Large intestine (tissue), 3 donors: ENCODE measurements around the gene DHX29. TPM values are rescaled to one million over a fixed set of nuclear protein-coding genes. Genes with fewer than 3 reads are reported as not detected.
"Not testable (repeated sequence)": the region's sequence is repeated elsewhere in the genome, so short reads cannot be mapped to it uniquely, and the experiment has no call there.

Source experiments
- DNase-seq, 2 donors: peaks; one replicate each; pipeline versions ENCODE4 v3.0.0 to v3.0.0-alpha.2; 2013
- H3K27ac ChIP-seq: one replicate; pipeline ENCODE4 v1.5.1; 2013; ENCODE audit warnings: low read length
- H3K27me3 ChIP-seq: 2 replicates; pipeline ENCODE4 v1.6.1; 2013; ENCODE audit warnings: low read length; ENCODE audit not compliant: control insufficient read depth, insufficient read depth
- H3K36me3 ChIP-seq: 2 replicates; pipeline ENCODE4 v1.6.1; 2013; ENCODE audit warnings: low read length; ENCODE audit not compliant: control insufficient read depth, insufficient read depth
- H3K4me1 ChIP-seq: one replicate; pipeline ENCODE4 v1.6.1; 2013; ENCODE audit warnings: low read length; ENCODE audit not compliant: control insufficient read depth, insufficient read depth
- H3K4me3 ChIP-seq: one replicate; pipeline ENCODE4 v1.5.1; 2013; ENCODE audit warnings: low read length
- H3K9me3 ChIP-seq: one replicate; pipeline ENCODE4 v1.6.1; 2013; ENCODE audit warnings: mild to moderate bottlenecking, low read depth, low read length, moderate library complexity; ENCODE audit not compliant: control insufficient read depth
- whole genome bisulfite sequencing: methylation state at CpG from one replicate; pipeline ENCODE4 v1.1.5; 2013; ENCODE audit warnings: low lambda C conversion rate; ENCODE audit not compliant: insufficient coverage; 5-methylcytosine and 5-hydroxymethylcytosine counted together
- polyA plus RNA-seq: library from polyadenylated mRNA; unstranded; fragments of 120-200 nt; gene quantifications from one replicate; pipeline ENCODE4 v1.2.1, GENCODE V29; 2013

Gene DHX29
- polyA plus RNA-seq, 1 donor = 28.3 TPM

DNA sequence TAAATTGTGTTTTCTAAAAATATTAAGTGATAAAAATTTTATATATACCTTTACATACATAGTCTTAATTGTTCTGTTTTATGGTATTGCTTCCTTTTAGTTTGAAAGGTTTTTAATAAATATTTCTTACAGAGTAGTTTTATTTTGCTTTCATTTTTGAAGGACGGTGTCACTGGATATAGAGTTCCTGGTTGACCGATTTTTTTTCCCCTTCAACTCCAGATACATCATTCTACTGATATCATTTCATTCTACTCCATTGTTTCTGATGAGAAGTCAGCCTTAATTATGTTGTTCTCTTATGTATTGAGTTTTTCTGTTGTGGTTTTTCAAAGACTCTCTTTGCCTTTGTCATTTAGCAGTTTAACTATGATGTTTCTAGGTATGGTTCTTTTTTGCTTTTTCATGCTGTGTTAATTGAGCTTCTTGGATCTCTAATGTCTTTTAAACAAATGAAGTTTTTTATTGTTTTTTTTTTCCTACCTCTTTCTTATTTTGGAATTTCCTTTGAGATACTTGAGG, 30.7 kb upstream of the DHX29 start:
- Histone ChIP-seq H3K27me3 (no peaks in the 10 kb centered on the region), H3K9me3 (no peaks in the 10 kb centered on the region), H3K36me3 (peaks cover 24% of the 10 kb centered on the region), H3K27ac (no peak overlapping the region), H3K4me1 (no peaks in the 10 kb centered on the region), H3K4me3 (no peak overlapping the region)
- 80% methylated on average over 1 of the region's 2 CpGs for WGBS
- no peak for DNase-seq

DNA sequence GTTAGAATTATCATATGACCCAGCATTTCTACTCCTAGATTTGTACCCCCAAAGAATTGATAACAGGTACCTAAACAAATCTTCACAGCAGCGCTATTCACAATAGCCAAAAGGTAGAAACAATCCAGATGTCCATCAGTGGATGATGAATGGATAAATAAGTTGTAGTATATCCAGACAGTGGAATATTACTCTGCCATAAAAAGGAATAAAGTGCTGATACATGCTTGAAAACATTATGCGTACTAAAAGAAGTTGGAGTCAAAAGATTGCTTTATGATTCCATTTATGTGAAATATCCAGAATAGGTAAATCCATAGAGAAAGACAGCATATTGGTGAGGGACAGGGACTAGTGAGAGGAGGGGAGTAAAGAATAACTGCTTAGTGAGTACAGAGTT, 26.3 kb upstream of the DHX29 start:
- Histone ChIP-seq H3K4me1 (no peaks in the 10 kb centered on the region), H3K27me3 (no peaks in the 10 kb centered on the region), H3K4me3 (no peak overlapping the region), H3K36me3 (peaks cover 33% of the 10 kb centered on the region), H3K27ac (no peak overlapping the region), H3K9me3 (no peaks in the 10 kb centered on the region)
- no peak for DNase-seq
- 100% methylated on average over 1 of the region's 2 CpGs for WGBS

DNA sequence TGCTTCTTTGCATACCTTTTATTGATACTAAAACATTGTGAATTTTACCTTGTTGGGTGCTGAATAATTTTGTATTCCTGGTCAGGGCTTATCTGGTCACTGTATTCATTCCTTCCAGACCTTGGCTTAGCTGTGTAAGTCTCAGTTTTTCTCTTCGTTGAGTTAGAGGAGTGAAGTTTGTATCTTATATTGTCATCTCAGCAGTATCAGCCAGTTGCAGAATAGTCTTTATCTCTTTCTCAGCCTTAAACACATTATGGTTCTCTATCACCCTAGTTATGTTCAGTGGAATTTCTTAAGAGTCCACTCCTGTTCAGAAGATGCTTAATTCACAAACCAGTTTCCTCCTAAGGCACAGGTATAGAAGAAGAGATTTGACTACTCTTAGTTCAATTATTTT, 25.5 kb upstream of the DHX29 start:
- no peaks in the 10 kb centered on the region for H3K4me1 ChIP-seq
- no peak for DNase-seq
- no peaks in the 10 kb centered on the region for H3K27me3 ChIP-seq
- H3K27ac ChIP-seq = no peak overlapping the region
- no peak overlapping the region for H3K4me3 ChIP-seq
- H3K36me3 ChIP-seq = peaks cover 39% of the 10 kb centered on the region
- WGBS = no CpG with 5 or more reads among the region's 1 CpG
- H3K9me3 ChIP-seq = no peaks in the 10 kb centered on the region

DNA sequence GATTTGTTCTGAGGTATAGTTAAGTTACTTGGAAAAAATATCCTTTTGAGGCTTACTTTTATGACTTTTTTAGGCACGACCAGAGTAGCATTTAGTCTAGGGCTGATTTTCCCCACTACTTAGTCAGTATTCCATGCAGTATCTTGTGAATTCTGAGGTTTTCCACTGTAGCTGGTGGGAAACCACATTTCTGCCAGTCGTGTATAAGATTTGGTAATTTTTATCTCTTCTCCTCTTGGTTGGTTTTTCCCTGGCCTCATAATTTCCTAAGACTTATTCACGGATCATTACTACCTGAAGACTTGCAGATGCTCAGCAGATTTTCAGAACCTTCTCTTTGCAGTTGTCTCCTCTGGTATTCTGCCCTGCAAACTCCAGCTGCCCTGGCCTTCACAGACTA, 23.8 kb upstream of the DHX29 start:
- Histone ChIP-seq H3K4me3 (no peak overlapping the region), H3K9me3 (no peaks in the 10 kb centered on the region), H3K27me3 (no peaks in the 10 kb centered on the region), H3K27ac (no peak overlapping the region), H3K4me1 (no peaks in the 10 kb centered on the region), H3K36me3 (peaks cover 43% of the 10 kb centered on the region)
- no peak for DNase-seq
- no CpG with 5 or more reads among the region's 3 CpGs for WGBS

DNA sequence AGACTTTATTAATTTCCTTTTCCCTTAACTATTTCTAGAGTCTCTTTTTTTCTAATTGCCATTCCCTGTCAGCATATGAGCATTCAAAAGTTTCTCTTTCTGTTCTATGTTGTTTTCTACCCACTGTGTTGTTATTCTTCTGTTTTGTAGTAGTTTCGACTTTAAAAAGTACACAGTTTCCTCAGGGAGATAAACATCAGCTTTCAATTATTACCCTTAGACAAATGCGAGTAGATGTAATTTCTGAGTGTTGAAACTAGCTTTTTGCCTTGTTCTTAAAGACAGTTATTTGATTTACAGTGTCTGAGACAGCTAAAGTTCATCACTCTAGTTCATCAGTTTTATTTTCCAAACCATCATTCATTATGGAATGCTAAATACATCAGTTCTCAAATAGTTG, 19.8 kb upstream of the DHX29 start:
- DNase-seq = no peak
- H3K4me1 ChIP-seq = no peaks in the 10 kb centered on the region
- no peaks in the 10 kb centered on the region for H3K9me3 ChIP-seq
- no peak overlapping the region for H3K4me3 ChIP-seq
- H3K36me3 ChIP-seq = peaks cover 40% of the 10 kb centered on the region
- no peaks in the 10 kb centered on the region for H3K27me3 ChIP-seq
- no peak overlapping the region for H3K27ac ChIP-seq
- WGBS = no CpG with 5 or more reads among the region's 2 CpGs

DNA sequence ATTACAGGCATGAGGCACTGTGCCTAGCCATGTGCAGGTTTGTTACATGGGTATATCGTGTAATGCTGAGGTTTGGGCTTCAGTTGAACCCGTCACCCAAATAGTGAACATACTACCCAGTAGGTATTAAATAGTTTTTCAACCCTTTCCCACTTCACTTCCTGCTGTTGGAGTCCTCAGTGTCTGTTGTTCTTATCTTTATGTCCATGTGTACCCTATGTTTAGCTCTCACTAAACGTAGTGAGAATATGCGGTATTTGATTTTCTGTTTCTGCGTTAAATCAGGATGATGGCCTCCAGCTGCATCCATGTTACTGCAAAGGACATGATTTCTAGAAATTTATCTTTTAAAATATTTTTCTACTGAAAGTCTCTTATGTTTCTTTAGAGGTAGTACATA, 18.1 kb upstream of the DHX29 start:
- Histone ChIP-seq H3K4me1 (no peaks in the 10 kb centered on the region), H3K27ac (no peak overlapping the region), H3K36me3 (peaks cover 34% of the 10 kb centered on the region), H3K4me3 (no peak overlapping the region), H3K9me3 (no peaks in the 10 kb centered on the region), H3K27me3 (no peaks in the 10 kb centered on the region)
- no peak for DNase-seq
- WGBS = 100% methylated on average over 1 of the region's 5 CpGs

GRCh38 chr5:55324815-55325418, 17.4 kb upstream of the DHX29 start:
- no CpG with 5 or more reads among the region's 1 CpG for WGBS
- no peaks in the 10 kb centered on the region for H3K27me3 ChIP-seq
- no peak overlapping the region for H3K4me3 ChIP-seq
- no peaks in the 10 kb centered on the region for H3K9me3 ChIP-seq
- H3K4me1 ChIP-seq = no peaks in the 10 kb centered on the region
- DNase-seq = no peak
- H3K27ac ChIP-seq = no peak overlapping the region
- peaks cover 31% of the 10 kb centered on the region for H3K36me3 ChIP-seq

DNA sequence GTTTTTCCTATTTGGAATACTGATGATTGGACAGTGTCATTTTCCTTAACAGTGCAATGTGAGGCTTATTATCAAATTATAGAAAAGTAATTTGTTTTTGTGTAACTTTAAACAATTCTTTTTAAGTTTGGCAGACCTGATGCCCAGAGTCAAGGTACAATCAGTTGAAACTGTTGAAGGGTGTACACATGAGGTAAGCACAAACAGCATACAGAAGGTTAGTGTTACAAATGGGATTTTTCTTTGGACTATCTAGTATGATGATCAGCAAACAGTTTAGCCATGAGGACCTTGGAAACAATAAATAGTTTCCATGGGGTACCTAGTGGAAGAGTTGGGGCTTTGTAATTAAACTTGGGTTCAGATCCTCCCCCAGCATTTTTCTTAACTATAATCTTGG, 16.5 kb upstream of the DHX29 start:
- Histone ChIP-seq H3K27me3 (no peaks in the 10 kb centered on the region), H3K4me1 (no peaks in the 10 kb centered on the region), H3K36me3 (peaks cover 25% of the 10 kb centered on the region), H3K4me3 (no peak overlapping the region), H3K27ac (no peak overlapping the region), H3K9me3 (no peaks in the 10 kb centered on the region)
- no peak for DNase-seq

- Histone ChIP-seq H3K9me3 (no peaks in the 10 kb centered on the region), H3K4me3 (no peak overlapping the region), H3K4me1 (no peaks in the 10 kb centered on the region), H3K27me3 (no peaks in the 10 kb centered on the region), H3K27ac (no peak overlapping the region), H3K36me3 (peaks cover 8% of the 10 kb centered on the region)
- WGBS = 89% methylated on average over 3 of the region's 4 CpGs
- no peak for DNase-seq
These were observed 13.1 kb upstream of the DHX29 start for GRCh38 chr5:55320571-55320970.

- Histone ChIP-seq H3K4me3 (no peak overlapping the region), H3K27ac (no peak overlapping the region), H3K36me3 (peaks cover 5% of the 10 kb centered on the region), H3K9me3 (no peaks in the 10 kb centered on the region), H3K4me1 (no peaks in the 10 kb centered on the region), H3K27me3 (no peaks in the 10 kb centered on the region)
- no peak for DNase-seq
- WGBS = 86% methylated on average over 1 of the region's 1 CpG
These were observed 12.0 kb upstream of the DHX29 start for GRCh38 chr5:55319491-55319890.

- H3K36me3 ChIP-seq, H3K4me1 ChIP-seq, H3K9me3 ChIP-seq, H3K27ac ChIP-seq, H3K4me3 ChIP-seq, H3K27me3 ChIP-seq, DNase-seq: not testable (repeated sequence)
- WGBS = 100% methylated on average over 1 of the region's 4 CpGs
These were observed 10.7 kb upstream of the DHX29 start for GRCh38 chr5:55318237-55318636.
